ENCODE measurements around the gene NPIPA2. TPM values are rescaled to one million over a fixed set of nuclear protein-coding genes. Genes with fewer than 3 reads are reported as not detected.
"Not testable (repeated sequence)": the region's sequence is repeated elsewhere in the genome, so short reads cannot be mapped to it uniquely, and the experiment has no call there.

NPIPA2 gene
- total and polyA plus RNA-seq, 8 donors: 0.50 to 6.1 (median 2.0) TPM

- H3K4me3 ChIP-seq; H3K9me3 ChIP-seq; H3K4me1 ChIP-seq; H3K27ac ChIP-seq; FAIRE-seq; H3K36me3 ChIP-seq; H3K27me3 ChIP-seq; intact Hi-C loops (cut with DNase I); ATAC-seq: not testable (repeated sequence)
- peak in 1 of 6 donors; percentile 18 for DNase-seq
- WGBS, 2 donors: 53 to 72% methylated on average over 8 to 10 of the region's 11 CpGs
Observed at GRCh38 chr16:14779368-14779877, 37.1 kb downstream of the NPIPA2 start.

GRCh38 chr16:14786180-14786579, 43.8 kb downstream of the NPIPA2 start:
- ATAC-seq; H3K4me1 ChIP-seq; H3K27me3 ChIP-seq; H3K36me3 ChIP-seq; H3K27ac ChIP-seq; intact Hi-C loops (cut with DNase I); FAIRE-seq; DNase-seq; H3K9me3 ChIP-seq; H3K4me3 ChIP-seq: not testable (repeated sequence)
- WGBS, 2 donors: no CpG with 5 or more reads among the region's 1 CpG

- H3K27me3 ChIP-seq; H3K27ac ChIP-seq; DNase-seq; H3K4me3 ChIP-seq; ATAC-seq; intact Hi-C loops (cut with DNase I); H3K4me1 ChIP-seq; FAIRE-seq; H3K36me3 ChIP-seq; H3K9me3 ChIP-seq: not testable (repeated sequence)
- WGBS, 2 donors: no CpG with 5 or more reads among the region's 5 CpGs
Observed at GRCh38 chr16:14789577-14789976, 47.2 kb downstream of the NPIPA2 start.

GRCh38 chr16:14790320-14790956, 48.1 kb downstream of the NPIPA2 start:
- H3K4me1 ChIP-seq; ATAC-seq; H3K9me3 ChIP-seq; H3K27me3 ChIP-seq; DNase-seq; H3K36me3 ChIP-seq; H3K27ac ChIP-seq; FAIRE-seq; intact Hi-C loops (cut with DNase I); H3K4me3 ChIP-seq: not testable (repeated sequence)
- no CpG with 5 or more reads among the region's 7 CpGs for WGBS, 2 donors

- FAIRE-seq; H3K27ac ChIP-seq; H3K4me3 ChIP-seq; ATAC-seq; H3K9me3 ChIP-seq; H3K27me3 ChIP-seq; H3K4me1 ChIP-seq; intact Hi-C loops (cut with DNase I); H3K36me3 ChIP-seq; DNase-seq: not testable (repeated sequence)
- no CpG with 5 or more reads among the region's 2 CpGs for WGBS, 2 donors
Observed at GRCh38 chr16:14792914-14793313, 50.6 kb downstream of the NPIPA2 start.

- FAIRE-seq; H3K4me1 ChIP-seq; H3K27me3 ChIP-seq; H3K9me3 ChIP-seq; H3K27ac ChIP-seq; H3K36me3 ChIP-seq; DNase-seq; intact Hi-C loops (cut with DNase I); H3K4me3 ChIP-seq; ATAC-seq: not testable (repeated sequence)
- WGBS, 2 donors: no CpG with 5 or more reads among the region's 2 CpGs
Observed at GRCh38 chr16:14797558-14797957, 55.2 kb downstream of the NPIPA2 start.

GRCh38 chr16:14803577-14803976, 61.2 kb downstream of the NPIPA2 start:
- WGBS, 2 donors: no CpG with 5 or more reads among the region's 2 CpGs
- H3K36me3 ChIP-seq; H3K4me1 ChIP-seq; DNase-seq; ATAC-seq; H3K9me3 ChIP-seq; FAIRE-seq; H3K27ac ChIP-seq; H3K27me3 ChIP-seq; intact Hi-C loops (cut with DNase I); H3K4me3 ChIP-seq: not testable (repeated sequence)

- H3K9me3 ChIP-seq; H3K27me3 ChIP-seq; H3K36me3 ChIP-seq; DNase-seq; FAIRE-seq; intact Hi-C loops (cut with DNase I); H3K4me3 ChIP-seq; ATAC-seq; H3K4me1 ChIP-seq; H3K27ac ChIP-seq: not testable (repeated sequence)
- WGBS, 2 donors: 75 to 82% methylated on average over 3 of the region's 3 CpGs
Observed at GRCh38 chr16:14807184-14807678, 64.9 kb downstream of the NPIPA2 start.

- H3K36me3 ChIP-seq; intact Hi-C loops (cut with DNase I); H3K27me3 ChIP-seq; H3K4me1 ChIP-seq; DNase-seq; H3K4me3 ChIP-seq; ATAC-seq; H3K9me3 ChIP-seq; FAIRE-seq; H3K27ac ChIP-seq: not testable (repeated sequence)
- WGBS, 2 donors: 89 to 93% methylated on average over 1 to 2 of the region's 3 CpGs
Observed at GRCh38 chr16:14813890-14814289, 71.6 kb downstream of the NPIPA2 start.

Other genes with a start within 250 kb of the NPIPA2 start
- gene PARN, start 112.3 kb upstream of the NPIPA2 start, total RNA-seq: 10 to 100 TPM; 13.5 to 19.6 (median 15.3) TPM
- gene PARN, start 112.3 kb upstream of the NPIPA2 start, polyA plus RNA-seq: 10 to 100 TPM in 1 of 2 donors, 1 to 10 TPM in 1; 8.3 to 13.5 TPM
- gene BFAR, start 109.6 kb upstream of the NPIPA2 start, total RNA-seq: 10 to 100 TPM; 35.6 to 55.6 (median 44.9) TPM
- gene BFAR, start 109.6 kb upstream of the NPIPA2 start, polyA plus RNA-seq: 10 to 100 TPM; 26.6 to 26.7 TPM
- 1 to 10 TPM; 1.2 to 6.5 (median 2.9) TPM for gene PLA2G10, start 48.2 kb upstream of the NPIPA2 start, total RNA-seq
- 1 to 10 TPM; 1.1 to 2.2 TPM for gene PLA2G10, start 48.2 kb upstream of the NPIPA2 start, polyA plus RNA-seq
- 1 to 10 TPM in 3 of 6 donors, under 1 TPM in 3; 0.70 to 6.7 (median 0.92) TPM for gene NPIPA3, start 39.1 kb upstream of the NPIPA2 start, total RNA-seq
- 1 to 10 TPM; 1.9 to 2.2 TPM for gene NPIPA3, start 39.1 kb upstream of the NPIPA2 start, polyA plus RNA-seq
- gene NOMO1, start 91.2 kb downstream of the NPIPA2 start, total RNA-seq: 100 to 1,000 TPM; 105 to 166 (median 131) TPM
- 10 to 100 TPM; 33.8 to 57.3 TPM for gene NOMO1, start 91.2 kb downstream of the NPIPA2 start, polyA plus RNA-seq
- 10 to 100 TPM; 22.8 to 65.1 (median 35.1) TPM for gene NPIPA1, start 194.9 kb downstream of the NPIPA2 start, total RNA-seq
- gene NPIPA1, start 194.9 kb downstream of the NPIPA2 start, polyA plus RNA-seq: 100 to 1,000 TPM in 1 of 2 donors, 10 to 100 TPM in 1; 97.0 to 126 TPM
- gene PDXDC1, start 232.5 kb downstream of the NPIPA2 start, total RNA-seq: 10 to 100 TPM; 63.9 to 82.8 (median 74.2) TPM
- 10 to 100 TPM; 51.5 to 73.3 TPM for gene PDXDC1, start 232.5 kb downstream of the NPIPA2 start, polyA plus RNA-seq